B cell (primary cell): ENCODE results near the gene THRA. TPM values are rescaled to one million over a fixed set of nuclear protein-coding genes. Genes with fewer than 3 reads are reported as not detected.
A peak's percentile ranks its signal among the peaks of the same experiment; 100 is the strongest.

ENCODE experiments used
- ATAC-seq: fragments of 200-7000 bp; cut with Tn5 transposase; one replicate; pipeline ENCODE4 v1.10.0; 2021; ENCODE audit warnings: low read depth, mild to moderate bottlenecking, moderate number of reproducible peaks, moderate library complexity
- CTCF ChIA-PET: fragments of 350-600 bp; sonication (Branson Sonifier 250); formaldehyde crosslinking; loops from one replicate; lab custom pipeline; 2021; ENCODE audit warnings: antibody characterized with exemption, inconsistent platforms; lab: Charles Lee
- POLR2A ChIA-PET: fragments of 350-600 bp; sonication (Branson Sonifier 250); formaldehyde crosslinking; loops from one replicate; lab custom pipeline; 2021; ENCODE audit warnings: antibody characterized with exemption; lab: Charles Lee
- DNase-seq: peaks from one replicate; pipeline ENCODE4 v3.0.0; 2013
- H2AFZ ChIP-seq: 2 replicates; pipeline ENCODE4 v1.6.1; 2012; ENCODE audit warnings: mild to moderate bottlenecking, low read depth, low read length; ENCODE audit not compliant: insufficient read depth, poor library complexity, severe bottlenecking
- H3K27ac ChIP-seq, 2 donors: 1 replicate in 1 of 2; 2 replicates in 1 of 2; pipeline ENCODE4 v1.5.1; 2012 to 2013; ENCODE audit warnings: low read length in 2 of 2, mild to moderate bottlenecking in 2 of 2, moderate library complexity in 1 of 2
- H3K27me3 ChIP-seq, 4 experiments: fragments of 200-600 bp in 1 of 4; sonication (generic) in 1 of 4; replicated peaks in 1 of 4; 1 replicate in 2 of 4; 2 replicates in 2 of 4; pipeline versions ENCODE4 v1.6.1 to v1.7.0; 2013 to 2016; ENCODE audit warnings: low read length in 3 of 4, mild to moderate bottlenecking in 2 of 4, mixed read lengths in 1 of 4, moderate library complexity in 1 of 4; ENCODE audit not compliant: insufficient read depth in 4 of 4, control insufficient read depth in 3 of 4; ENCODE audit errors: control extremely low read depth in 1 of 4
- H3K36me3 ChIP-seq, 2 experiments: replicated peaks in 1 of 2; 1 replicate in 1 of 2; 2 replicates in 1 of 2; pipeline versions ENCODE4 v1.6.1 to v1.7.1; 2013; ENCODE audit warnings: low read length in 1 of 2; ENCODE audit not compliant: insufficient read depth in 2 of 2, control insufficient read depth in 1 of 2; ENCODE audit errors: control extremely low read depth in 1 of 2, extremely low read depth in 1 of 2
- H3K4me1 ChIP-seq, 2 donors: fragments of 200-600 bp in 1 of 2; sonication (generic) in 1 of 2; 1 replicate in 1 of 2; 2 replicates in 1 of 2; pipeline versions ENCODE4 v1.5.1 to v1.6.1; 2013 to 2017; ENCODE audit warnings: low read length in 2 of 2; ENCODE audit not compliant: control insufficient read depth in 2 of 2, insufficient read depth in 2 of 2
- H3K4me2 ChIP-seq: replicated peaks from 2 replicates; pipeline ENCODE3; 2012; ENCODE audit warnings: mild to moderate bottlenecking, low read depth, low read length; ENCODE audit not compliant: poor library complexity, severe bottlenecking
- H3K4me3 ChIP-seq, 5 experiments: fragments of 200-600 bp in 1 of 5; sonication (generic) in 1 of 5; 1 replicate in 3 of 5; 2 replicates in 2 of 5; pipeline versions ENCODE4 v1.5.1 to v1.7.0; 2011 to 2016; ENCODE audit warnings: low read length in 4 of 5, mild to moderate bottlenecking in 4 of 5, low read depth in 2 of 5, control low read depth in 1 of 5, moderate library complexity in 1 of 5; ENCODE audit not compliant: insufficient read depth in 1 of 5; ENCODE audit errors: control extremely low read depth in 1 of 5, extremely low read depth in 1 of 5
- H3K79me2 ChIP-seq: fragments of 200-600 bp; sonication (generic); one replicate; pipeline ENCODE4 v1.6.0; 2016; ENCODE audit warnings: low read length; ENCODE audit not compliant: control insufficient read depth, insufficient read depth
- H3K9ac ChIP-seq: fragments of 200-600 bp; sonication (generic); 2 replicates; pipeline ENCODE4 v1.6.1; 2017; ENCODE audit warnings: mild to moderate bottlenecking, low read length, moderate library complexity
- H3K9me3 ChIP-seq, 3 donors: one replicate each; pipeline versions ENCODE4 v1.6.1 to v1.7.1; 2013; ENCODE audit warnings: low read length in 2 of 3; ENCODE audit not compliant: control insufficient read depth in 2 of 3, insufficient read depth in 1 of 3; ENCODE audit errors: control extremely low read depth in 1 of 3
- H4K20me1 ChIP-seq: 2 replicates; pipeline ENCODE4 v1.6.0; 2012; ENCODE audit warnings: mild to moderate bottlenecking, low read length; ENCODE audit not compliant: insufficient read depth, control insufficient read depth, poor library complexity, severe bottlenecking
- H3K27ac Mint-ChIP-seq: one replicate; pipeline ENCODE4 v1.8.0; 2021; ENCODE audit warnings: mixed read lengths
- H3K27me3 Mint-ChIP-seq: one replicate; pipeline ENCODE4 v1.8.0; 2021; ENCODE audit warnings: mixed read lengths
- H3K4me1 Mint-ChIP-seq: one replicate; pipeline ENCODE4 v1.8.0; 2021; ENCODE audit warnings: mixed read lengths
- H3K4me3 Mint-ChIP-seq: one replicate; pipeline ENCODE4 v1.8.0; 2021; ENCODE audit warnings: mixed read lengths
- H3K9me3 Mint-ChIP-seq: one replicate; pipeline ENCODE4 v1.8.0; 2022; ENCODE audit warnings: mixed read lengths; ENCODE audit not compliant: insufficient read depth
- CTCF ChIP-seq: fragments of 200-600 bp; IDR thresholded peaks from one replicate; pipeline ENCODE4 v1.8.0; 2022; ENCODE audit warnings: antibody characterized with exemption, mild to moderate bottlenecking
- EZH2 ChIP-seq: IDR thresholded peaks from 2 replicates; pipeline ENCODE4 v1.6.1; 2012; ENCODE audit warnings: borderline replicate concordance, low read depth, mild to moderate bottlenecking, moderate library complexity, low read length; ENCODE audit not compliant: insufficient read depth, poor library complexity, severe bottlenecking
- WGBS: methylation state at CpG from one replicate; pipeline ENCODE4 v1.1.5; 2013; ENCODE audit warnings: missing lambda C conversion rate; ENCODE audit not compliant: insufficient coverage; 5-methylcytosine and 5-hydroxymethylcytosine counted together
- intact Hi-C: fragments of 100-400 bp; cut with micrococcal nuclease; formaldehyde crosslinking; loops from one replicate; pipeline ENCODE4 v1.10.0; 2022
- polyA plus RNA-seq: library from polyadenylated mRNA; depleted of rRNA; stranded (reverse); fragments of >200 nt; gene quantifications from 2 replicates; pipeline ENCODE4 v1.2.3, GENCODE V29; 2012
- total RNA-seq, 2 donors: library from RNA; stranded (reverse); fragments of 120-200 nt in 1 of 2; gene quantifications; 1 replicate in 1 of 2; 2 replicates in 1 of 2; pipeline versions ENCODE4 v1.2.3 to v1.2.4, GENCODE V29; 2013 to 2022

Gene THRA
- total and polyA plus RNA-seq, 2 donors (not counting 1 experiment from before 2014, with no cell fraction given): 8.0 to 17.1 TPM

- Histone ChIP-seq H2AFZ (no peak overlapping the region), H3K9ac (no peak overlapping the region), H3K4me1 (peaks cover 0 to 5% of the 10 kb centered on the region in 2 donors), H3K79me2 (no peaks in the 10 kb centered on the region), H3K9me3 (no peaks in the 10 kb centered on the region), H4K20me1 (no peaks in the 10 kb centered on the region), H3K27me3 (no peaks in the 10 kb centered on the region), H3K4me2 (no peak overlapping the region), H3K4me3 (no peak overlapping the region), H3K27ac (no peak overlapping the region), H3K36me3 (peaks cover 0 to 73% of the 10 kb centered on the region in 2 experiments)
- intact Hi-C loops: loop anchor here (1.0 kb wide), 4 partner anchors 59 to 405 kb away; no protein-coding TSS in a partner anchor
- Mint-ChIP-seq H3K27me3 (no peaks in the 10 kb centered on the region), H3K4me3 (no peak overlapping the region), H3K4me1 (peaks cover 4% of the 10 kb centered on the region), H3K27ac (no peak overlapping the region), H3K9me3 (no peaks in the 10 kb centered on the region)
- 65% methylated on average over 29 of the region's 33 CpGs for WGBS
- CTCF ChIA-PET: interaction anchor here (0.6 to 5.9 kb wide), 40 partner anchors 8 to 608 kb away, joined by 3 to 55 read pairs (median 4); partner anchors contain the start of genes CSF3, MED24 and RAPGEFL1
- DNase-seq: peak; percentile 85
- TF ChIP-seq EZH2 (no peak), CTCF (peak; percentile 94)
- peak; percentile 92 for ATAC-seq
- POLR2A ChIA-PET: interaction anchor here (1.0 kb wide), 1 partner anchor 49 kb away, joined by 3 read pairs; no protein-coding TSS in a partner anchor
Observed at GRCh38 chr17:40026816-40027613, 35.8 kb upstream of the THRA start.

DNA sequence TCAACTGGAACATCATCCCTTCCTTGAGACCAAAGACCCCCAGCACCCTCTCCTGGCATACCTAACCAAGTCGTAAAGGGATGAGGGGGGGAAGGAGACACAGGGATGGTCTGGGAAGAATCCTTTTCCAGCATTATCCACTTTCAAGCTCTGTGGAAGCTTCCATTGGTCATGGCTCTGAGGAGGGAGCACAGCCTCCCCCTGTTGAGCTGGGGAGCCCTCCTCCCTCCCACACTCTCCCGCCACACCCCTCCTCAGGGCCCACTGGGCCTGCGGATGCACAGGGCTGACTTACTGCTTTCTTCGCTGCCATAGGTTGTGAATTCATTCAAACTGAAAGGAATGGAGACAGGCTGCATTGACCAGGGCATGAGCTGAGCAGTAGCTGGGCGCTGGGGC lies 35.2 kb upstream of the THRA start:
- H3K79me2 ChIP-seq: no peaks in the 10 kb centered on the region
- H3K9ac ChIP-seq: no peak overlapping the region
- H3K27ac ChIP-seq: no peak overlapping the region
- H3K4me3 ChIP-seq: no peak overlapping the region
- ChIA-PET CTCF (interaction anchor here (0.7 to 5.9 kb wide), 32 partner anchors 9 to 607 kb away, joined by 3 to 55 read pairs (median 4); partner anchors contain the start of genes CSF3, MED24 and RAPGEFL1), POLR2A (interaction anchor here (0.6 to 1.0 kb wide), 3 partner anchors 23 to 141 kb away, joined by 3 to 6 read pairs (median 3); no protein-coding TSS in a partner anchor)
- no peaks in the 10 kb centered on the region for H3K27me3 Mint-ChIP-seq
- 90% methylated on average over 2 of the region's 5 CpGs for WGBS
- TF ChIP-seq CTCF: no peak
- no peak for TF ChIP-seq EZH2
- H3K4me1 ChIP-seq: peaks cover 0 to 5% of the 10 kb centered on the region in 2 donors
- H3K27ac Mint-ChIP-seq: no peak overlapping the region
- no peak for ATAC-seq
- H3K27me3 ChIP-seq: no peaks in the 10 kb centered on the region
- no peak for DNase-seq
- H3K9me3 ChIP-seq: no peaks in the 10 kb centered on the region
- peaks cover 4% of the 10 kb centered on the region for H3K4me1 Mint-ChIP-seq
- no peak overlapping the region for H3K4me3 Mint-ChIP-seq
- no peak overlapping the region for H3K4me2 ChIP-seq
- H3K36me3 ChIP-seq: peaks cover 0 to 73% of the 10 kb centered on the region in 2 experiments
- intact Hi-C loops: loop anchor here (1.0 kb wide), 4 partner anchors 59 to 405 kb away; no protein-coding TSS in a partner anchor
- no peaks in the 10 kb centered on the region for H4K20me1 ChIP-seq
- H3K9me3 Mint-ChIP-seq: no peaks in the 10 kb centered on the region
- no peak overlapping the region for H2AFZ ChIP-seq
